HG03521 (cell line): ENCODE measurements around the gene PPME1.

ENCODE experiments used
- ATAC-seq: cut with Tn5 transposase; IDR thresholded peaks from one replicate; pipeline ENCODE4 v1.9.1; 2021; ENCODE audit warnings: mild to moderate bottlenecking, moderate library complexity; ENCODE audit not compliant: unreplicated experiment

PPME1 gene

GRCh38 chr11:74278103-74278502 lies 107.0 kb downstream of the PPME1 start:
- no peak for ATAC-seq

GRCh38 chr11:74278721-74279161 lies 107.7 kb downstream of the PPME1 start:
- ATAC-seq = no peak

- ATAC-seq = no peak
Observed at GRCh38 chr11:74279256-74279655, 108.2 kb downstream of the PPME1 start.

- no peak for ATAC-seq
Observed at GRCh38 chr11:74280494-74280893, 109.4 kb downstream of the PPME1 start.

GRCh38 chr11:74282421-74282820 lies 111.3 kb downstream of the PPME1 start:
- no peak for ATAC-seq

DNA sequence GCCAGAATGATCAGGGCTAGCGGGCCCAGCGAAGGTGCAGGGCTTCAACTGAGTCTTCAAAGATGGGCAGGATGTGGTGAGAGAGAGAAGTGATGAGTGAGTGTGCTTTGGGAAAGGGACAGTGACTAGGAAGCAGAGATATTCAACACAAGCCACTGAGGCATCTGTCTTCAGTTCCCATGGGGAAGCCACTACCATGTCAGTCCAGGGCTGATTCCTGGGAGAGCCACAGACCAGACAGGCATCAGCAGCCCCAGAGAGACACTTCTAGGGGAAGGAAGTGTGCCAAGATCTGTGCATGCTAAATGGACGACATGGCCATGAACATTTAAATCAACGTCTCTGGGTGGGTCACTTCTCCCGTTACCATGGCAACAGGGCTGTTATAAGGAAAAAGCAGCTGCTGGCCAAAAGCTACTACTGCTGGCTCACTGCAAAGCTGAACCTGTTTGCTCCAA lies 111.9 kb downstream of the PPME1 start:
- no peak for ATAC-seq

GRCh38 chr11:74283580-74284180 lies 112.6 kb downstream of the PPME1 start:
- no peak for ATAC-seq

DNA sequence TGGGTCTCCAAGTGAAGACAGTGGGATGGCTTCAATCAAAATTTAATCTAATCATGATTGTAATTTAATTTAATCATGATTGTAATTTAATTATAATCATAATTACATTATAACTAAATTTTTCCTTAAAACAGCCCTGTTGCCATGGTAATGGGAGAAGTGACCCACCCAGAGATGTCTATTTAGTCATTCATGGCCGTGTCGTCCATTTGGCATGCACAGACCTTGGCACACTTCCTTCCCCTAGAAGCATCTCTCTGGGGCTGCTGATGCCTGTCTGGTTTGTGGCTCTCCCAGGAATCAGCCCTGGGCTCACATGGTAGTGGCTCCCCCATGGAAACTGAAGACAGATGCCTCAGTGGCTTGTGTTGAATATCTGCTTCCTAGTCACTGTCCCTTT lies 113.4 kb downstream of the PPME1 start:
- no peak for ATAC-seq

DNA sequence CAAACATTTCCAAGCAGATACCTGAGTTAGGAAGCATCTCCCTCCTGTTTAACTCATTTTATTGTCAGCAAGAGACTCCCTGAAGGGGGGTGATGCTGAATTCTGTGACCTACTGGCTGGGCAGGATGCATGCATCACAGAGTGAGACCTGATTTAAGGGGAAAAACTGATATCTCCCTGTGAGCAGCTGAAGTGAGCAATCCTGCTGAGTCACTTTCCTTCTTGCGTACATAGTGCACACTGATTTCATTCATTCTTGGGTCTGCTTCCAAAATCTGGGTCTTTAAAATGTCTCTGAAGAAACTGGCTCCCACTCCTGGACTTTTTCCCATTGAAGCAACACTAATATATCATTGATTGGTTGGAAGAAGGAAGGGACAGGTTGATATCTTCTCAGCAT lies 117.1 kb downstream of the PPME1 start:
- no peak for ATAC-seq

- no peak for ATAC-seq
Observed at GRCh38 chr11:74288911-74289310, 117.8 kb downstream of the PPME1 start.

DNA sequence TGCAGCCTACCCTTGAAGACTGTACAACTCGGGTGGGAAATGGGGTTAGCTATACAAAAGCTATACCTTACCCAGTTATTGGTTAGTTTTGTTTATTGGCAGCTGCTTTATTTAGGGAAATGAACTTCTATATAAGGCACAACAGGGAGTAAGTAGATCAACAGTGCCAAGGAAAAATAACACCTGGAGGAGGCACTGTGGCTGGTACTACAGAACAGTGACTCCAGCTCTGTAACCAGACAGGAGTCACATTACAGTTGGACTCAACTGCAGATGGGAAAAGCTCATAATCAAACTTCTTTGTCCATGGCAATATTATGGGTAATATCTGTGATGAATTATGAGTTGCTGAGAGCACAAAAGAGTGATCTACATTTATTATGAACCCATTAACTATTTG lies 126.4 kb downstream of the PPME1 start:
- no peak for ATAC-seq

GRCh38 chr11:74299015-74299414 lies 127.9 kb downstream of the PPME1 start:
- ATAC-seq = no peak
